Measurements from ENCODE around the gene UBE3B. TPM values are rescaled to one million over a fixed set of nuclear protein-coding genes. Genes with fewer than 3 reads are reported as not detected.

The UBE3B gene
- total RNA-seq, 4 donors from 2014 or later: 53.2 to 94.1 (median 61.6) TPM

DNA sequence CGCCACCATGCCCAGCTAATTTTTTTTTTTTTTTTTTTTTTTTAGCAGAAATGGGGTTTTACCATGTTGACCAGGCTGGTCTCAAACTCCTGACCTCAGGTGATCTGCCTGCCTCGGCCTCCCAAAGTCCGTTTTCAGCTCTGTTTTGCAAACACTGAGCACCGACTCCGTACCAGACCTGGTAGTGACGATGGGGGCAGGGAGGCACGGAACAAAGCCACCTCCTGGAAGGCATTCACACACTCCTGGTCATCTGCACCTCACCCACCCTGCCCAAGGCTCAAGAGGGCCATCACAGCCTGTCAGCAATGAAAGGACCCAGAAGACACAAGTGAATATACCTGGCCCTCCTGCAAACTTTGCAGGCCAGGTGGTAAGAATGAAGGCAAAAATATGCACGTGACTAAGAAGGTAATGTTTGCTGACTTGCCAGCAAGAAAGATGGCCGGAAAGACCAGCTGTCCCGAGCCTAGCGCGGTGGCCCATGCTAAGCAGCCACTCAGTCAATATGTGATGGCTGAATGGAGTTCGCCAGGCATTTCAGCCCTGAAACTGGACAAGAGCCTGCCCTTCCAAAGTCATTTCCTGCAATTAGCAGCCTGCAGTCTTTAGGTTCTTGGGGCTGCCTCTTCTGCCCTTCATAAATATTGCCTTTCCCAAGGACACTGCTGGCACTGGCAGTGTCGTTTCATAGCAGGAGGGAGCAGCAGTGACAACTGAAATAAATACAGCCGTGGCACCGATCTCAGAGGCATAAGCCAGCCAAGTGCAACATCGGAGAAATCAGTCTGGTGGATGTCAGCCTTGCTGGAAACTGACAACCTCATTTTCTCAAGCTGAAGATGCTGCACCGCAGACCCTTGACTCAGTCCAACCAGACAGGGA, 78.2 kb downstream of the UBE3B start:
- Histone ChIP-seq H3K9me3 (no peaks in the 10 kb centered on the region), H3K27ac (no peak overlapping the region), H3K4me3 (no peak overlapping the region), H3K36me3 (peaks cover 39% of the 10 kb centered on the region), H3K4me1 (peaks cover 12% of the 10 kb centered on the region), H3K27me3 (peaks cover 3% of the 10 kb centered on the region)
- no peak for TF ChIP-seq EP300 (IDR thresholded peaks at IDR 0.05)
- no peak for TF ChIP-seq POLR2A (IDR thresholded peaks at IDR 0.05)
- TF ChIP-seq, protein P1, sequence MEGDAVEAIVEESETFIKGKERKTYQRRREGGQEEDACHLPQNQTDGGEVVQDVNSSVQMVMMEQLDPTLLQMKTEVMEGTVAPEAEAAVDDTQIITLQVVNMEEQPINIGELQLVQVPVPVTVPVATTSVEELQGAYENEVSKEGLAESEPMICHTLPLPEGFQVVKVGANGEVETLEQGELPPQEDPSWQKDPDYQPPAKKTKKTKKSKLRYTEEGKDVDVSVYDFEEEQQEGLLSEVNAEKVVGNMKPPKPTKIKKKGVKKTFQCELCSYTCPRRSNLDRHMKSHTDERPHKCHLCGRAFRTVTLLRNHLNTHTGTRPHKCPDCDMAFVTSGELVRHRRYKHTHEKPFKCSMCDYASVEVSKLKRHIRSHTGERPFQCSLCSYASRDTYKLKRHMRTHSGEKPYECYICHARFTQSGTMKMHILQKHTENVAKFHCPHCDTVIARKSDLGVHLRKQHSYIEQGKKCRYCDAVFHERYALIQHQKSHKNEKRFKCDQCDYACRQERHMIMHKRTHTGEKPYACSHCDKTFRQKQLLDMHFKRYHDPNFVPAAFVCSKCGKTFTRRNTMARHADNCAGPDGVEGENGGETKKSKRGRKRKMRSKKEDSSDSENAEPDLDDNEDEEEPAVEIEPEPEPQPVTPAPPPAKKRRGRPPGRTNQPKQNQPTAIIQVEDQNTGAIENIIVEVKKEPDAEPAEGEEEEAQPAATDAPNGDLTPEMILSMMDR (IDR thresholded peaks at IDR 0.05): no peak
- TF ChIP-seq POLR2AphosphoS5 (IDR thresholded peaks at IDR 0.05): no peak
- DNase-seq (ENCODE audit: low spot score in 2 of 2): no peak
- 79% methylated on average over 18 of the region's 18 CpGs for WGBS

DNA sequence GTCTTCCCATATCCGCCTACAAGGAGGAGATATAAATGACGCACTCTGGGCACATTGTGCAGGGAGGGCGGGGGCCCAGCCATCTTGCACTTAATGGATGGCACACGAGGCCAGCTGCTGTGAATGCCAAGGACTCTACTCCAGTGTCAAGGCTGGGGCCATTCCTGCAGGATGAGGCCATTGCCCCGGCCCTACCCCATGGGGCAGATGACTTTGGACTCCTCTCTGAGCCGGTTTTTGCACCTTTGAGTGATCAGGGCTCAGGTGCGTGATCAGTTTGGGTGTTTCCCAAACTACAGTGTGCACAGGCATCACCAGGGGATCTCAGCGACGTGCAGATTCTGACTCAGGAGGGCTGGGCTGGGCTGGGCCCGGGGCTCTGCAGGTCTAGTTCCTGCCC, 79.8 kb downstream of the UBE3B start:
- TF ChIP-seq, protein P1 (IDR thresholded peaks at IDR 0.05): no peak
- TF ChIP-seq EP300 (IDR thresholded peaks at IDR 0.05) (no peak), POLR2AphosphoS5 (IDR thresholded peaks at IDR 0.05) (no peak), POLR2A (IDR thresholded peaks at IDR 0.05) (no peak)

GRCh38 chr12:109557805-109558204, 80.4 kb downstream of the UBE3B start:
- Histone ChIP-seq H3K4me1 (peaks cover 12% of the 10 kb centered on the region), H3K27me3 (no peaks in the 10 kb centered on the region), H3K9me3 (no peaks in the 10 kb centered on the region), H3K4me3 (no peak overlapping the region), H3K27ac (no peak overlapping the region), H3K36me3 (peaks cover 60% of the 10 kb centered on the region)
- no peak for DNase-seq (ENCODE audit: low spot score in 2 of 2)
- 86% methylated on average over 11 of the region's 12 CpGs for WGBS
- TF ChIP-seq, protein P1 (IDR thresholded peaks at IDR 0.05): no peak

More for the DNA sequence above, 79.8 kb downstream of the UBE3B start:
- peaks cover 53% of the 10 kb centered on the region for H3K36me3 ChIP-seq
- DNase-seq (ENCODE audit: low spot score in 2 of 2): no peak
- H3K9me3 ChIP-seq: no peaks in the 10 kb centered on the region
- no peaks in the 10 kb centered on the region for H3K27me3 ChIP-seq
- no peak overlapping the region for H3K4me3 ChIP-seq
- WGBS: 83% methylated on average over 6 of the region's 10 CpGs
- peaks cover 12% of the 10 kb centered on the region for H3K4me1 ChIP-seq
- H3K27ac ChIP-seq: no peak overlapping the region

GRCh38 chr12:109558374-109559199, 81.2 kb downstream of the UBE3B start:
- Histone ChIP-seq H3K27me3 (no peaks in the 10 kb centered on the region), H3K27ac (no peak overlapping the region), H3K4me1 (peaks cover 11% of the 10 kb centered on the region), H3K36me3 (peaks cover 67% of the 10 kb centered on the region), H3K9me3 (no peaks in the 10 kb centered on the region), H3K4me3 (no peak overlapping the region)
- WGBS: 93% methylated on average over 16 of the region's 25 CpGs
- TF ChIP-seq POLR2AphosphoS5 (IDR thresholded peaks at IDR 0.05) (no peak), POLR2A (IDR thresholded peaks at IDR 0.05) (no peak), EP300 (IDR thresholded peaks at IDR 0.05) (no peak)
- TF ChIP-seq, protein P1 (IDR thresholded peaks at IDR 0.05): no peak
- no peak for DNase-seq (ENCODE audit: low spot score in 2 of 2)

DNA sequence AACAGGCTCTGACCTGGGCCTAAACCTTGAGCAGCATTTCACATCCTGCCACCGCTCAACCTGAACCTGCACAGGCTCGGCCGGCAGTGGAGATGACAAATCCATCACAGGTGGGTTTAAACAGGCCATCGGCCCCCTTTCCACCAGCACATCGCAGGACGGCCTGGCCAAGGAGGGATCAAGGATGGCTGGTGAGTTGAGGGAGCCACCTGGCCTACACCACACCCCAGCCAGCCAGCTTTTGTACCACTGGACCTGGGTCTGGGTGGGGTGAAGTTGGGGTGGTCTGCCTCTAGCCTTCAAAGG, 81.7 kb downstream of the UBE3B start:
- no peak for DNase-seq (ENCODE audit: low spot score in 2 of 2)
- Histone ChIP-seq H3K27me3 (no peaks in the 10 kb centered on the region), H3K36me3 (peaks cover 72% of the 10 kb centered on the region), H3K9me3 (no peaks in the 10 kb centered on the region), H3K4me3 (no peak overlapping the region), H3K4me1 (peaks cover 5% of the 10 kb centered on the region), H3K27ac (no peak overlapping the region)
- TF ChIP-seq POLR2A (IDR thresholded peaks at IDR 0.05) (no peak), EP300 (IDR thresholded peaks at IDR 0.05) (no peak), POLR2AphosphoS5 (IDR thresholded peaks at IDR 0.05) (no peak)
- TF ChIP-seq, protein P1 (IDR thresholded peaks at IDR 0.05): no peak
- WGBS: 94% methylated on average over 3 of the region's 6 CpGs
